HepG2 (cell line): ENCODE measurements around the gene TMA7B.

ENCODE experiments used
- ERF ChIP-seq: IDR thresholded peaks from 2 replicates; pipeline ENCODE4 v1.6.1; 2018; ENCODE audit warnings: missing biosample characterization, missing genetic modification reagents
- JUND ChIP-seq: sonication (generic); formaldehyde crosslinking; IDR thresholded peaks from 2 replicates; pipeline ENCODE4 v1.8.0; 2022; ENCODE audit warnings: mild to moderate bottlenecking, missing genetic modification reagents
- NFE2L2 ChIP-seq: fragments of 150-350 bp; IDR thresholded peaks from 2 replicates; pipeline ENCODE4 v1.6.1; 2014; ENCODE audit warnings: low read length

DNA sequence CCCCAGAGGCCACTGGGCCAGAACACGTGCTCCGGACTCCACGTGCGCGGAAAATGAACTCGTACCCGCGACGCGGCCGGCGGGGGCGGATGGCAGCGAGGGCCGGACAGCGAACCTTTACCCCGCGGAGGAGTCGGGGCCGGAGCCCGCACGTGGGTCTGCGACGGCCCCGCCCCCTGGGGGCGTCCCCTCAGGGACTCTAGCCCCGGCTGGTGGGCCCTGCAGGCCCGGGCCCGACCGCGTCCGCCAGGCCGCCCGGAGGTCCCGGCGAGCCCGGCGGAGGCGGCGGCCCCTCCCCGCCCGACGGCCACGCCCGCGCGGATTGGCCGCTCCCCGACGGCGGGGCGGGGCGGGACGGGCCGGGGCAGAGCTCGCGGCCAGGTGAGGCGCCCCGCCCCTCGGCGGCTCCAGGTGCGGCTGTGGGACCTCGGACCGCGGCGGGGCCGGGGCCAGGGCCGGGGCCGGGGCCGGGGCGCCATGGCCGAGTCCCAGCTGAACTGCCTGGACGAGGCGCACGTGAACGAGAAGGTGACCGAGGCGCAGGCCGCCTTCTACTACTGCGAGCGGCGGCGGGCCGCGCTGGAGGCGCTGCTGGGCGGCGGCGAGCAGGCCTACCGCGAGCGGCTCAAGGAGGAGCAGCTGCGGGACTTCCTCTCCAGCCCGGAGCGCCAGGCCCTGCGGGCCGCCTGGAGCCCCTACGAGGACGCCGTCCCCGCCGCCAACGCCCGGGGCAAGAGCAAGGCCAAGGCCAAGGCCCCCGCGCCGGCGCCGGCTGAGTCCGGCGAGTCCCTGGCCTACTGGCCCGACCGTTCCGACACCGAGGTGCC is 34.6 kb downstream of the TMA7B start, which contains the start of gene FAM83F:
- TF ChIP-seq JUND (CRISPR knock-in tag) (no peak), ERF (CRISPR knock-in tag) (no peak), NFE2L2 (no peak)
